Natural killer cell (primary cell): Measurements from ENCODE around the gene BPNT1. TPM values are rescaled to one million over a fixed set of nuclear protein-coding genes. Genes with fewer than 3 reads are reported as not detected.

Source experiments
- ATAC-seq, 3 donors: fragments of 150-1000 bp in 2 of 3; fragments of 200-7000 bp in 1 of 3; cut with Tn5 transposase; 1 replicate in 1 of 3; 2 replicates in 2 of 3; pipeline ENCODE4 v1.10.0; 2021; ENCODE audit warnings: mild to moderate bottlenecking in 2 of 3, moderate library complexity in 2 of 3
- DNase-seq, 2 donors: peaks; one replicate each; pipeline versions ENCODE4 v3.0.0 to v3.0.0-alpha.2; 2013 to 2021; ENCODE audit warnings: mixed read lengths in 1 of 2
- H3K27ac ChIP-seq: one replicate; pipeline ENCODE4 v1.5.1; 2013; ENCODE audit warnings: mild to moderate bottlenecking, low read length
- H3K27me3 ChIP-seq: one replicate; pipeline ENCODE4 v1.6.1; 2013; ENCODE audit warnings: low read length; ENCODE audit not compliant: control insufficient read depth, insufficient read depth
- H3K36me3 ChIP-seq: one replicate; pipeline ENCODE4 v1.6.1; 2013; ENCODE audit warnings: low read length; ENCODE audit not compliant: control insufficient read depth, insufficient read depth
- H3K4me1 ChIP-seq: one replicate; pipeline ENCODE4 v1.6.1; 2013; ENCODE audit warnings: low read length; ENCODE audit not compliant: control insufficient read depth, insufficient read depth
- H3K4me3 ChIP-seq: one replicate; pipeline ENCODE4 v1.5.1; 2013; ENCODE audit warnings: low read length
- H3K9me3 ChIP-seq: one replicate; pipeline ENCODE4 v1.6.1; 2013; ENCODE audit warnings: low read length; ENCODE audit not compliant: control insufficient read depth, insufficient read depth
- H3K27ac Mint-ChIP-seq, 2 donors: one replicate each; pipeline ENCODE4 v1.8.0; 2022; ENCODE audit warnings: mild to moderate bottlenecking in 2 of 2, mixed read lengths in 2 of 2, moderate library complexity in 1 of 2
- H3K27me3 Mint-ChIP-seq, 2 donors: one replicate each; pipeline ENCODE4 v1.8.0; 2022; ENCODE audit warnings: low read depth in 2 of 2, mixed read lengths in 2 of 2
- H3K36me3 Mint-ChIP-seq: one replicate; pipeline ENCODE4 v1.8.0; 2022; ENCODE audit warnings: mixed read lengths
- H3K4me1 Mint-ChIP-seq, 2 donors: one replicate each; pipeline ENCODE4 v1.8.0; 2022; ENCODE audit warnings: mixed read lengths in 2 of 2
- H3K4me3 Mint-ChIP-seq: one replicate; pipeline ENCODE4 v1.8.0; 2022; ENCODE audit warnings: mild to moderate bottlenecking, moderate library complexity, mixed read lengths
- H3K9me3 Mint-ChIP-seq, 2 donors: one replicate each; pipeline ENCODE4 v1.8.0; 2022; ENCODE audit warnings: mixed read lengths in 2 of 2
- WGBS: methylation state at CpG from one replicate; pipeline ENCODE4 v1.1.7; 2013; ENCODE audit warnings: missing lambda C conversion rate; ENCODE audit not compliant: insufficient coverage; 5-methylcytosine and 5-hydroxymethylcytosine counted together
- intact Hi-C: fragments of 100-400 bp; cut with micrococcal nuclease; formaldehyde crosslinking; loops from one replicate; pipeline ENCODE4 v1.14.2; 2022
- total RNA-seq, 4 donors: library from RNA; stranded (reverse); fragments of 120-200 nt in 1 of 4; gene quantifications; one replicate each; pipeline versions ENCODE4 v1.2.3 to v1.2.4, GENCODE V29; 2013 to 2022
- TF ChIP-seq, protein P1 (sequence below): fragments of 200-600 bp; IDR thresholded peaks from one replicate; pipeline ENCODE4 v1.8.0; 2022; ENCODE audit warnings: antibody characterized with exemption

BPNT1 gene
- total RNA-seq, 3 donors from 2014 or later (not counting 1 experiment from before 2014, with no cell fraction given): 8.8 to 11.6 (median 8.9) TPM

DNA sequence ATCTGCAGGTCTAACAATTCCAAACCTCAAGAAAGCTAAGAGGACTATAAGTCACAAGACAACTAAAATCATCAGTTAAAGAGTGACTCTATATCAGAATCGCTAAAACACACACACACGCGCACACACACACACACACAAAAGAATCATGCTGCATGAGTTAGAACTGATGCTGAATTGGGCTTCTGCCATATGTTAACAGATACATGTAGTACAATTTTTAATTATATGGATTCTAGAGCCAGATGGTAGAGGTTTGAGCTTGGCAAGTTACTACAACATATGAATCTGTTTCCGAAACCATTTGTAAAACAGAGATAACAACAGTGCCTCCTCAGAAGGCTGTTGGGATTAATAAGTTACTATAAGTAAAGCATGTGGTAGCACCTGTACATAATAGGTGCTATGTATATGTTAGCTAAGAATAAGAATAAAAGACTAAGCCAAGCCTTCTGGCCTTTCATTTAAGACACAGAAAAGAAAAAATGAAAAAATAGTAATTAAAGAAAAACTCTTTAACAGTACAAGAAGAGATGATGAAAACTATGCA is 61.2 kb downstream of the BPNT1 start:
- peak overlapping the region in 1 of 2 donors; percentile 43 for H3K27ac Mint-ChIP-seq
- ATAC-seq (no peak), DNase-seq (no peak)
- no peaks in the 10 kb centered on the region for H3K27me3 Mint-ChIP-seq
- H3K9me3 ChIP-seq: no peaks in the 10 kb centered on the region
- H3K9me3 Mint-ChIP-seq: no peaks in the 10 kb centered on the region
- H3K4me3 ChIP-seq: no peak overlapping the region
- 94% methylated on average over 4 of the region's 4 CpGs for WGBS
- no peak overlapping the region for H3K27ac ChIP-seq
- no peak overlapping the region for H3K4me3 Mint-ChIP-seq
- peaks cover 10% of the 10 kb centered on the region for H3K36me3 Mint-ChIP-seq
- intact Hi-C loops: no loop called here
- no peaks in the 10 kb centered on the region for H3K27me3 ChIP-seq
- TF ChIP-seq, protein P1, sequence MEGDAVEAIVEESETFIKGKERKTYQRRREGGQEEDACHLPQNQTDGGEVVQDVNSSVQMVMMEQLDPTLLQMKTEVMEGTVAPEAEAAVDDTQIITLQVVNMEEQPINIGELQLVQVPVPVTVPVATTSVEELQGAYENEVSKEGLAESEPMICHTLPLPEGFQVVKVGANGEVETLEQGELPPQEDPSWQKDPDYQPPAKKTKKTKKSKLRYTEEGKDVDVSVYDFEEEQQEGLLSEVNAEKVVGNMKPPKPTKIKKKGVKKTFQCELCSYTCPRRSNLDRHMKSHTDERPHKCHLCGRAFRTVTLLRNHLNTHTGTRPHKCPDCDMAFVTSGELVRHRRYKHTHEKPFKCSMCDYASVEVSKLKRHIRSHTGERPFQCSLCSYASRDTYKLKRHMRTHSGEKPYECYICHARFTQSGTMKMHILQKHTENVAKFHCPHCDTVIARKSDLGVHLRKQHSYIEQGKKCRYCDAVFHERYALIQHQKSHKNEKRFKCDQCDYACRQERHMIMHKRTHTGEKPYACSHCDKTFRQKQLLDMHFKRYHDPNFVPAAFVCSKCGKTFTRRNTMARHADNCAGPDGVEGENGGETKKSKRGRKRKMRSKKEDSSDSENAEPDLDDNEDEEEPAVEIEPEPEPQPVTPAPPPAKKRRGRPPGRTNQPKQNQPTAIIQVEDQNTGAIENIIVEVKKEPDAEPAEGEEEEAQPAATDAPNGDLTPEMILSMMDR: no peak
- no peaks in the 10 kb centered on the region for H3K4me1 ChIP-seq
- no peaks in the 10 kb centered on the region for H3K4me1 Mint-ChIP-seq
- peaks cover 70% of the 10 kb centered on the region for H3K36me3 ChIP-seq

DNA sequence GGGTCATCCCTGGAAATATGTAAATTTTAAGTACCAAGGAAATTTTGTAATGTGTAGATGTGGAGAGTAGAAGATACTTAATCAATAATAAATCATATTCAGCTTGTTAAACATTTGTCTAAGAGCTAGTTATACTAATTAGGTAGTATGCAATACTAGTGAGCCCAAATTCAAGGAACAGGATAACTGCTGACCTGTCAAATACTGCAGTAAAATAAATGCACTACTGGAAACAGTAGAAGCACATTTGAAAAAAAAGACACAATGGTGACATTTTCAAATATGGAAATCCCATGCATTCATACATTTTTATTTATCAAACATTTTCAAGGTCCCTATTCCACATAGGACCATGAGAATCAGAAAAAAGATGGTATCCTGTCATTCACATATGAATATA is 70.5 kb downstream of the BPNT1 start:
- no peak for ATAC-seq
- H3K36me3 ChIP-seq: peaks cover 83% of the 10 kb centered on the region
- Mint-ChIP-seq H3K36me3 (peaks cover 36% of the 10 kb centered on the region), H3K27me3 (no peaks in the 10 kb centered on the region), H3K9me3 (no peaks in the 10 kb centered on the region), H3K4me3 (no peak overlapping the region), H3K4me1 (peaks cover 0 to 11% of the 10 kb centered on the region in 2 donors), H3K27ac (peak overlapping the region in 1 of 2 donors; percentile 15)
- H3K27ac ChIP-seq: no peak overlapping the region
- H3K4me1 ChIP-seq: no peaks in the 10 kb centered on the region
- intact Hi-C loops: no loop called here
- TF ChIP-seq, protein P1: no peak
- DNase-seq: no peak
- H3K4me3 ChIP-seq: no peak overlapping the region
- no peaks in the 10 kb centered on the region for H3K27me3 ChIP-seq
- no peaks in the 10 kb centered on the region for H3K9me3 ChIP-seq

DNA sequence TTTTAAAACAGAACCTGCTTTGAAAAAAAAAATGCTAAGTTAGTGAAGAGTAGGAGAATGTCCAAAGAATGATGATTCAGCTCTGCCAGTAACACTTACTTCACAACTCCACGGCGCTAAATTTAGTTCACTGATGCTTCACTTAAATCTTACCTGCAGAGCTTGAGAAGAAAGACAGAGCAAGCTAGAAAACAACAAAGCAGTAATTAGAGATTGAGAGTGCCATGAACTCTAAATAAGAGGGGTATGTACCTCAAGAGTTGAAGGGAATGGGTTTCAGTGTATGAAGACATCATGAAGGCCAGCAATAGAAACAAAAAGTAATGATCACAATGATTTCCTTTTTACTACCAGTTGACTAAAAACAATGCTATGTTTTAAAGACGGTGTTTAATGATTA is 76.1 kb downstream of the BPNT1 start:
- no peak for DNase-seq
- Histone ChIP-seq H3K4me3 (no peak overlapping the region), H3K9me3 (no peaks in the 10 kb centered on the region), H3K36me3 (peaks cover 77% of the 10 kb centered on the region), H3K4me1 (no peaks in the 10 kb centered on the region), H3K27me3 (no peaks in the 10 kb centered on the region), H3K27ac (no peak overlapping the region)
- H3K9me3 Mint-ChIP-seq: no peaks in the 10 kb centered on the region
- intact Hi-C loops: no loop called here
- H3K36me3 Mint-ChIP-seq: peaks cover 8% of the 10 kb centered on the region
- no peaks in the 10 kb centered on the region for H3K27me3 Mint-ChIP-seq
- no CpG with 5 or more reads among the region's 3 CpGs for WGBS
- no peak overlapping the region for H3K4me3 Mint-ChIP-seq
- no peak for ATAC-seq
- TF ChIP-seq, protein P1: no peak
- peaks cover 11 to 13% of the 10 kb centered on the region in 2 donors for H3K4me1 Mint-ChIP-seq
- H3K27ac Mint-ChIP-seq: peak overlapping the region; percentile 10 to 37

DNA sequence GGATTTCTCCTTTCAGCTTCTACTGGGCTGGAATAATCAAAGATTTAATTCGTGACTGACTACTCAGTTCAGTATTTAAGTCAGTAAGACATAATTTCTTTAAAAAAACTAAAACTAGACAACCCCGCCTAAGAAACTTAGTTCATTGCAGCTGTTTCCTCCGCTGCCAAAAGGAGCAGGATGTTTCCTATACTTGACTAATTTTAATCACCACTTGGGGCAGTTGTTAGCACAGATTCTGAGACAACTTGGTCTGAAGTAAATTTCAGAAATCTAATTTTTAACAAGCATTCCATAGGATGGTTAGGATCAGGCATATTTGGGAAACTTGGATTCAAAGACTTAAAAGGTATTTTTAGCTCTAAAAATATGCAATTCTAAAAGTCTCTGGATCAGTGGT is 77.3 kb downstream of the BPNT1 start:
- Mint-ChIP-seq H3K4me3 (no peak overlapping the region), H3K4me1 (peaks cover 11 to 13% of the 10 kb centered on the region in 2 donors), H3K27me3 (no peaks in the 10 kb centered on the region), H3K27ac (peak overlapping the region in 1 of 2 donors; percentile 57), H3K9me3 (no peaks in the 10 kb centered on the region), H3K36me3 (peaks cover 8% of the 10 kb centered on the region)
- Histone ChIP-seq H3K27me3 (no peaks in the 10 kb centered on the region), H3K4me3 (no peak overlapping the region), H3K36me3 (peaks cover 73% of the 10 kb centered on the region), H3K9me3 (no peaks in the 10 kb centered on the region), H3K27ac (no peak overlapping the region), H3K4me1 (no peaks in the 10 kb centered on the region)
- intact Hi-C loops: no loop called here
- ATAC-seq (no peak), DNase-seq (no peak)
- TF ChIP-seq, protein P1: no peak
- 37% methylated on average over 3 of the region's 3 CpGs for WGBS
